SU-DHL-6 (cell line): ENCODE measurements around the gene COL13A1.

ENCODE experiments used
- CTCF ChIP-seq: fragments of 200-600 bp; sonication (generic); IDR thresholded peaks from one replicate; pipeline ENCODE4 v1.5.1; 2017; ENCODE audit warnings: antibody characterized with exemption, mild to moderate bottlenecking, low read length, moderate library complexity; ENCODE audit not compliant: insufficient read depth, poor library complexity, severe bottlenecking
- EZH2phosphoT487 ChIP-seq: fragments of 200-600 bp; sonication (generic), shearing (Covaris generic); conservative IDR thresholded peaks from 2 replicates; pipeline ENCODE4 v1.6.1; 2018; ENCODE audit warnings: mild to moderate bottlenecking, antibody characterized with exemption, low read length, moderate library complexity, mixed read lengths

- no peak for TF ChIP-seq CTCF
- no peak for TF ChIP-seq EZH2phosphoT487
These were observed 198.6 kb downstream of the COL13A1 start for GRCh38 chr10:70000262-70000661.
